CD8-positive, alpha-beta memory T cell (primary cell): ENCODE results near the gene RAX. TPM values are rescaled to one million over a fixed set of nuclear protein-coding genes. Genes with fewer than 3 reads are reported as not detected.

Experiments
- CTCF ChIA-PET: fragments of 350-600 bp; sonication (Branson Sonifier 250); formaldehyde crosslinking; loops from one replicate; lab custom pipeline; 2021; ENCODE audit warnings: antibody characterized with exemption; lab: Charles Lee
- POLR2A ChIA-PET: fragments of 350-600 bp; sonication (Branson Sonifier 250); formaldehyde crosslinking; loops from one replicate; lab custom pipeline; 2021; ENCODE audit warnings: antibody characterized with exemption; lab: Charles Lee
- DNase-seq, 5 donors: peaks; one replicate each; pipeline versions ENCODE4 v3.0.0 to v3.0.0-alpha.2; 2020 to 2022; ENCODE audit warnings: mixed read lengths in 1 of 5
- H3K27ac ChIP-seq: one replicate; pipeline ENCODE4 v1.7.0; 2013; ENCODE audit warnings: low read depth, mild to moderate bottlenecking, low read length, moderate library complexity
- H3K27me3 ChIP-seq: 2 replicates; pipeline ENCODE4 v1.7.0; 2013; ENCODE audit warnings: low read length, mild to moderate bottlenecking; ENCODE audit not compliant: insufficient read depth, poor library complexity, severe bottlenecking
- H3K36me3 ChIP-seq: 2 replicates; pipeline ENCODE4 v1.7.0; 2013; ENCODE audit warnings: mild to moderate bottlenecking, low read length, moderate library complexity; ENCODE audit not compliant: insufficient read depth
- H3K4me1 ChIP-seq: 2 replicates; pipeline ENCODE4 v1.7.0; 2013; ENCODE audit warnings: mild to moderate bottlenecking, low read length, moderate library complexity; ENCODE audit not compliant: insufficient read depth
- H3K4me3 ChIP-seq: 2 replicates; pipeline ENCODE4 v1.7.0; 2013; ENCODE audit warnings: mild to moderate bottlenecking, low read length
- H3K9me3 ChIP-seq: 2 replicates; pipeline ENCODE4 v1.7.0; 2013; ENCODE audit warnings: mild to moderate bottlenecking, low read length
- H3K27ac Mint-ChIP-seq, 8 donors: one replicate each; pipeline ENCODE4 v1.8.0; 2020 to 2021; ENCODE audit warnings: mixed read lengths in 8 of 8, mild to moderate bottlenecking in 6 of 8, inconsistent platforms in 3 of 8, moderate library complexity in 3 of 8
- H3K27me3 Mint-ChIP-seq, 2 donors: one replicate each; pipeline ENCODE4 v1.8.0; 2020 to 2021; ENCODE audit warnings: mixed read lengths in 2 of 2, mild to moderate bottlenecking in 1 of 2, moderate library complexity in 1 of 2
- H3K36me3 Mint-ChIP-seq, 3 donors: one replicate each; pipeline ENCODE4 v1.8.0; 2020 to 2021; ENCODE audit warnings: mixed read lengths in 3 of 3, inconsistent platforms in 1 of 3, mild to moderate bottlenecking in 1 of 3
- H3K4me1 Mint-ChIP-seq, 3 donors: one replicate each; pipeline ENCODE4 v1.8.0; 2020 to 2021; ENCODE audit warnings: mixed read lengths in 3 of 3, inconsistent platforms in 1 of 3, mild to moderate bottlenecking in 1 of 3
- H3K4me3 Mint-ChIP-seq, 7 donors: one replicate each; pipeline ENCODE4 v1.8.0; 2020 to 2021; ENCODE audit warnings: mixed read lengths in 7 of 7, mild to moderate bottlenecking in 6 of 7, moderate library complexity in 4 of 7, inconsistent platforms in 2 of 7
- H3K9me3 Mint-ChIP-seq, 5 donors: one replicate each; pipeline ENCODE4 v1.8.0; 2020 to 2022; ENCODE audit warnings: mixed read lengths in 5 of 5, mild to moderate bottlenecking in 3 of 5, moderate library complexity in 2 of 5, inconsistent platforms in 1 of 5
- polyA plus RNA-seq: library from polyadenylated mRNA; unstranded; fragments of 300-500 nt; fragmentation: Illumina TruSeq; gene quantifications from one replicate; pipeline ENCODE4 v1.2.3, GENCODE V29; 2021
- total RNA-seq, 2 experiments: library from RNA; stranded (reverse); gene quantifications; one replicate each; pipeline ENCODE4 v1.2.3, GENCODE V29; 2021

RAX gene
- total and polyA plus RNA-seq, 3 experiments from 2014 or later = not detected

GRCh38 chr18:59232309-59233016 lies 40.8 kb downstream of the RAX start:
- no peaks in the 10 kb centered on the region for H3K4me1 Mint-ChIP-seq
- Histone ChIP-seq H3K4me3 (no peak overlapping the region), H3K4me1 (no peaks in the 10 kb centered on the region), H3K27ac (no peak overlapping the region), H3K27me3 (peaks cover 4% of the 10 kb centered on the region), H3K9me3 (no peaks in the 10 kb centered on the region), H3K36me3 (no peaks in the 10 kb centered on the region)
- H3K27ac Mint-ChIP-seq = no peak overlapping the region
- DNase-seq = no peak
- ChIA-PET CTCF (interaction anchor here (1.8 kb wide), 1 partner anchor 10 kb away, joined by 3 read pairs; no protein-coding TSS in a partner anchor), POLR2A (no interaction called here)
- peaks cover 0 to 1% (median 0%) of the 10 kb centered on the region in 5 donors for H3K9me3 Mint-ChIP-seq
- peaks cover 10 to 53% of the 10 kb centered on the region in 2 donors for H3K27me3 Mint-ChIP-seq
- H3K4me3 Mint-ChIP-seq = no peak overlapping the region
- H3K36me3 Mint-ChIP-seq = no peaks in the 10 kb centered on the region

GRCh38 chr18:59231877-59232276 lies 41.4 kb downstream of the RAX start:
- CTCF ChIA-PET = interaction anchor here (1.8 kb wide), 1 partner anchor 10 kb away, joined by 3 read pairs; no protein-coding TSS in a partner anchor
- peaks cover 4% of the 10 kb centered on the region for H3K27me3 ChIP-seq
- H3K4me3 ChIP-seq = no peak overlapping the region
- H3K27ac Mint-ChIP-seq = no peak overlapping the region
- POLR2A ChIA-PET = no interaction called here
- H3K9me3 ChIP-seq = no peaks in the 10 kb centered on the region
- H3K4me1 ChIP-seq = no peaks in the 10 kb centered on the region
- no peaks in the 10 kb centered on the region for H3K36me3 ChIP-seq
- H3K36me3 Mint-ChIP-seq = no peaks in the 10 kb centered on the region
- H3K9me3 Mint-ChIP-seq = peaks cover 0 to 1% (median 0%) of the 10 kb centered on the region in 5 donors
- H3K4me1 Mint-ChIP-seq = no peaks in the 10 kb centered on the region
- no peak overlapping the region for H3K4me3 Mint-ChIP-seq
- no peak for DNase-seq
- peaks cover 10 to 58% of the 10 kb centered on the region in 2 donors for H3K27me3 Mint-ChIP-seq
- H3K27ac ChIP-seq = no peak overlapping the region

- no peak overlapping the region for H3K27ac Mint-ChIP-seq
- ChIA-PET POLR2A (no interaction called here), CTCF (no interaction called here)
- Histone ChIP-seq H3K9me3 (no peaks in the 10 kb centered on the region), H3K27ac (no peak overlapping the region), H3K4me1 (no peaks in the 10 kb centered on the region), H3K4me3 (no peak overlapping the region), H3K27me3 (peaks cover 4% of the 10 kb centered on the region), H3K36me3 (no peaks in the 10 kb centered on the region)
- no peaks in the 10 kb centered on the region for H3K36me3 Mint-ChIP-seq
- peaks cover 10 to 57% of the 10 kb centered on the region in 2 donors for H3K27me3 Mint-ChIP-seq
- H3K4me1 Mint-ChIP-seq = no peaks in the 10 kb centered on the region
- DNase-seq = no peak
- no peaks in the 10 kb centered on the region for H3K9me3 Mint-ChIP-seq
- H3K4me3 Mint-ChIP-seq = no peak overlapping the region
These were observed 42.1 kb downstream of the RAX start for GRCh38 chr18:59231114-59231513.

- no peak overlapping the region for H3K27ac ChIP-seq
- peaks cover 0 to 2% (median 0%) of the 10 kb centered on the region in 5 donors for H3K9me3 Mint-ChIP-seq
- H3K4me1 ChIP-seq = no peaks in the 10 kb centered on the region
- DNase-seq = no peak
- no peak overlapping the region for H3K4me3 Mint-ChIP-seq
- ChIA-PET CTCF (no interaction called here), POLR2A (no interaction called here)
- no peak overlapping the region for H3K27ac Mint-ChIP-seq
- no peaks in the 10 kb centered on the region for H3K36me3 Mint-ChIP-seq
- H3K36me3 ChIP-seq = no peaks in the 10 kb centered on the region
- no peak overlapping the region for H3K4me3 ChIP-seq
- peaks cover 19 to 55% of the 10 kb centered on the region in 2 donors for H3K27me3 Mint-ChIP-seq
- H3K9me3 ChIP-seq = no peaks in the 10 kb centered on the region
- peaks cover 4% of the 10 kb centered on the region for H3K27me3 ChIP-seq
- H3K4me1 Mint-ChIP-seq = no peaks in the 10 kb centered on the region
These were observed 43.4 kb downstream of the RAX start for GRCh38 chr18:59229701-59230443.

GRCh38 chr18:59229191-59229590 lies 44.1 kb downstream of the RAX start:
- Histone ChIP-seq H3K36me3 (no peaks in the 10 kb centered on the region), H3K4me1 (no peaks in the 10 kb centered on the region), H3K27ac (no peak overlapping the region), H3K4me3 (no peak overlapping the region), H3K27me3 (peaks cover 4% of the 10 kb centered on the region), H3K9me3 (no peaks in the 10 kb centered on the region)
- CTCF ChIA-PET = no interaction called here
- POLR2A ChIA-PET = no interaction called here
- H3K9me3 Mint-ChIP-seq = peaks cover 0 to 2% (median 0%) of the 10 kb centered on the region in 5 donors
- H3K27me3 Mint-ChIP-seq = peaks cover 19 to 56% of the 10 kb centered on the region in 2 donors
- no peak overlapping the region for H3K4me3 Mint-ChIP-seq
- H3K36me3 Mint-ChIP-seq = no peaks in the 10 kb centered on the region
- no peak for DNase-seq
- H3K27ac Mint-ChIP-seq = no peak overlapping the region
- H3K4me1 Mint-ChIP-seq = no peaks in the 10 kb centered on the region

GRCh38 chr18:59228351-59228750 lies 44.9 kb downstream of the RAX start:
- H3K9me3 Mint-ChIP-seq = peaks cover 0 to 2% (median 0%) of the 10 kb centered on the region in 5 donors
- H3K27ac ChIP-seq = no peak overlapping the region
- H3K4me3 Mint-ChIP-seq = no peak overlapping the region
- H3K36me3 Mint-ChIP-seq = no peaks in the 10 kb centered on the region
- H3K4me3 ChIP-seq = no peak overlapping the region
- no peaks in the 10 kb centered on the region for H3K4me1 ChIP-seq
- H3K27me3 Mint-ChIP-seq = peaks cover 19 to 65% of the 10 kb centered on the region in 2 donors
- ChIA-PET CTCF (no interaction called here), POLR2A (no interaction called here)
- H3K4me1 Mint-ChIP-seq = no peaks in the 10 kb centered on the region
- H3K9me3 ChIP-seq = no peaks in the 10 kb centered on the region
- no peaks in the 10 kb centered on the region for H3K36me3 ChIP-seq
- no peak overlapping the region for H3K27ac Mint-ChIP-seq
- peaks cover 4% of the 10 kb centered on the region for H3K27me3 ChIP-seq
- DNase-seq = no peak

- peaks cover 12% of the 10 kb centered on the region for H3K27me3 ChIP-seq
These were observed 50.9 kb downstream of the RAX start for GRCh38 chr18:59222341-59222740.

More at GRCh38 chr18:59222341-59222740, 50.9 kb downstream of the RAX start:
- Mint-ChIP-seq H3K36me3 (no peaks in the 10 kb centered on the region), H3K27ac (no peak overlapping the region), H3K27me3 (peaks cover 37 to 73% of the 10 kb centered on the region in 2 donors), H3K9me3 (peaks cover 0 to 2% (median 0%) of the 10 kb centered on the region in 5 donors), H3K4me1 (peaks cover 0 to 12% (median 4%) of the 10 kb centered on the region in 3 donors), H3K4me3 (no peak overlapping the region)
- no peaks in the 10 kb centered on the region for H3K9me3 ChIP-seq
- no peak for DNase-seq
- ChIA-PET POLR2A (no interaction called here), CTCF (interaction anchor here (1.1 kb wide), 1 partner anchor 10 kb away, joined by 3 read pairs; no protein-coding TSS in a partner anchor)
- no peaks in the 10 kb centered on the region for H3K4me1 ChIP-seq
- no peaks in the 10 kb centered on the region for H3K36me3 ChIP-seq
- no peak overlapping the region for H3K27ac ChIP-seq
- no peak overlapping the region for H3K4me3 ChIP-seq
